Uterus (tissue), 2 donors: ENCODE measurements around the gene ZDHHC14.

Experiments used
- CTCF ChIP-seq, 4 experiments: fragments of 200-600 bp in 2 of 4; fragments of 450-650 bp in 2 of 4; sonication (generic) in 2 of 4; IDR thresholded peaks; one replicate each; pipeline ENCODE4 v1.5.1; 2016 to 2019; ENCODE audit warnings: antibody characterized with exemption in 4 of 4, mild to moderate bottlenecking in 2 of 4, moderate library complexity in 1 of 4
- POLR2A ChIP-seq, 2 donors: fragments of 450-650 bp; IDR thresholded peaks; one replicate each; pipeline ENCODE4 v1.6.1; 2016; ENCODE audit warnings: antibody characterized with exemption in 2 of 2, mild to moderate bottlenecking in 1 of 2, moderate library complexity in 1 of 2

GRCh38 chr6:157370755-157371154 is 10.2 kb upstream of the ZDHHC14 start:
- no peak for TF ChIP-seq CTCF (IDR thresholded peaks at IDR 0.05)
- TF ChIP-seq POLR2A (IDR thresholded peaks at IDR 0.05), result no peak
